ENCODE data around the gene TMEM33.

DNA sequence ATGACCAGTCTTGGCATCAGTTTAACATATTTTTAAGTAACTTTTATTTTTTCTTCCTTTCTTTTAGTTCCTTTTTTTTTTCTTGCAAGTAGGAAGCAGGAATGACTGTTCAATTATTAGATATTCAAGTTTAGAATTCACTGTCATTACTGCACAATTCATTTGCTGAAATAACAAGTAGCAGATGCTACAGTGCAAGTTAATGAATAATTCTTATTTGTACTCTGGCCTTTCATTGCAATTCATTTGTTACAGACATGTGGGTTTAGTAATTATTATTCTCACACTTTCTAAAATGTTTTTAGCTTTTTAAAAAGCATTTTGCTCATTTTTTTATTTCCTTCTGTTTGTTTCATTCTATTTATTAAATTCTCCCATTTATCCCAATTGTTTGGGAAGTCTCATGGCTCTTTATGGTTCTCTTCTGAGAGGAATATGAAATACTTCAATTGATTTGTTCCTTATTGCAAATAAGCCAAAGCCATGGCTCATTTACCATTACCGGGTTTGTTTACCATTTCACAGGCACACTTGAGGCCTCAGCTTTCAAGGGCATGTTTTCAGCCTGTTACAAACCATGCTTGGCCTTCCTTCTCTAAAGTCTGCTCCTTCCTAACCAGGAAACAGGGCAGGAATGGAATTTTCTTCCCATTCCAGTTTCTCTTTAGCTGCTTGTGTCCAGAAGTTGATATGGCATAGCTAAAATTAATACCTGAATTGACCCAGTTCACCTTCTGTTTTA, 41.7 kb downstream of the TMEM33 start:
- TF ChIP-seq CTCF (IDR thresholded peaks at IDR 0.05) (no peak), POLR2AphosphoS5 (IDR thresholded peaks at IDR 0.05; ENCODE audit: insufficient read depth in 1 of 2, low read depth in 1 of 2) (no peak), POLR2A (IDR thresholded peaks at IDR 0.05) (no peak)

Data from vagina (tissue), 2 donors.